Body of pancreas (tissue), 4 donors: ENCODE measurements around the gene FTSJ1.

Source experiments
- CTCF ChIP-seq, 7 experiments: fragments of 450-650 bp in 4 of 7; fragments of 200-600 bp in 3 of 7; sonication (generic) in 3 of 7; IDR thresholded peaks; one replicate each; pipeline ENCODE4 v1.5.1; 2016 to 2019; ENCODE audit warnings: antibody characterized with exemption in 7 of 7
- POLR2A ChIP-seq, 3 donors: fragments of 450-650 bp; IDR thresholded peaks; one replicate each; pipeline ENCODE4 v1.6.1; 2016; ENCODE audit warnings: antibody characterized with exemption in 3 of 3, mild to moderate bottlenecking in 2 of 3

GRCh38 chrX:48522291-48522690 lies 46.3 kb downstream of the FTSJ1 start:
- no peak for TF ChIP-seq CTCF (IDR thresholded peaks at IDR 0.05)
- no peak for TF ChIP-seq POLR2A (IDR thresholded peaks at IDR 0.05)
